ENCODE data around the gene CFAP299.
A peak's percentile ranks its signal among the peaks of the same experiment; 100 is the strongest.

The CFAP299 gene

DNA sequence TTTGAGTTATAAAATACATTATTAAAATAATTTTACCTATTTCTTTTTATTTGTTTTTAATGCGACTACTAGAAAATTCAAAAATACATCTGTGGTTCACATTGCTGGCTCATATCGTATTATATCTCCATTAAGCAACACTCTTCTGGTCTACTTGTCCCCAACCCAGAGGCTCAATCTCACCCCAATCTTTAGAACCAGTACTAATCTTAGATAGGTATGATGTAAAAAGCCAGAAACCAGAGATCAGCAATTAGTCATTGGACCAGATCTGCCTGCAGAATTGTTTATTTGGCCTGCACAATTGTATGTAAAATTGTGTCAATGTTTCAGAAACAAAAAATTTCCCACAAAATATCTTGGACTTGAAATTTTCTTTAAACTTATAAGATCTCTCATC, 539.4 kb downstream of the CFAP299 start:
- DNase-seq (ENCODE audit: extremely low spot score, insufficient read length, low read depth) (no peak), FAIRE-seq (no peak)

DNA sequence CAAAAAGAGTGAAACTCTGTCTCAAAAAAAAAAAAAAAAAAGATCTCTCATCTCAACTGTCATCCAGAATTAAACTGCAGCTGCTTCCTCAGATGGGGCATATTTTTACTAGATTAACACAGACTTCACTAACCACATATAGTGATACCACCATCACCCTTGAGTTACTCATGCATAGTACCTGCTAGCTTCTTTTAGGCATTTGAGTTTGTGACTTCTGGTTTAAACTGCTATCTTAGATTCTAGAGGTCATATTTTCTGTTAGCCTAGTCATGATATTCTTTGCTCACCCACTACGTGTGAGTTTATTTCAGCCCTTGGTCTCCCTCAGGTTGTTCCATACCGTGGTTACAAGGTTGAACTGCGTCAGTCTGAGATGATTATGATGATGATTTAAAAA, 540.1 kb downstream of the CFAP299 start:
- peak; percentile 33 for DNase-seq (ENCODE audit: extremely low spot score, insufficient read length, low read depth)
- peak; percentile 93 for FAIRE-seq

DNA sequence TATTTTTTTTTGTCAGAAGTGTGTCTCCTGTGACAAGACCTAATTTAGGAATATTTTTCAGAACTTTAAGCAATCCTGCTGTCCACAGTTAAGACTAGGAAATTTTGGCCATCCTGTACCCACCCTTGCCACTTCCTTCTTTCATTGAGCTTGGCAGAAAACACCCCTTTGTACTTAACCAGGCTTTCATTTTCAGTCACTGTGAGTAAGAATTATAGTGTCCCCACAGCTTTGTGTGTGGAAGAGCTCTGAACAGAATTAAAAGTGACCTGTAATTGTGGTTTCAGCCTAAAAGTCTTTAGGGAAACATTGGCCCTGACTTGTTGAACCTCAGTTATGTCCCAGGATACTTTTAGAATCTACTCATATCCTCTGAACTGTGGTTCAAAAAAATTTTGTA, 541.3 kb downstream of the CFAP299 start:
- DNase-seq (ENCODE audit: extremely low spot score, insufficient read length, low read depth), result no peak

DNA sequence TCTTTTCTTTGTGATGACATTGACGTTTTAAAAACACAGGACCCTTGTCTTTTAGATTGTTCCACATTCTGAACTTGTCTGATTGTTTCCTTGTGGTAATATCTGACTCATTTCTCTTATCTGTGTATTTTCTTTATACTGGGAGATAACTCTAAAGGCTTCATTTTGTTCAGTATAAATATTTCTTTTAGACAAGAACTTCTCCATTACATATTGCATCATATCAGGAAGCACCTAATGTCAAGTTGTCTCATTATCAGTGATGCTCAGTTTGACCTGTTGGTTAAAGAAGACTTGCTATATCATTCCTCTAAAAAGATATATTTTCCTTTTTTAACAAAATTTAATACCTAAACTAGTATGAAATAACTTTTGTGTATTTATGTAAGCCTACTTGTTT, 542.7 kb downstream of the CFAP299 start:
- FAIRE-seq (no peak), DNase-seq (ENCODE audit: extremely low spot score, insufficient read length, low read depth) (no peak)

More for the DNA sequence above, 541.3 kb downstream of the CFAP299 start:
- FAIRE-seq, result peak; percentile 87

DNA sequence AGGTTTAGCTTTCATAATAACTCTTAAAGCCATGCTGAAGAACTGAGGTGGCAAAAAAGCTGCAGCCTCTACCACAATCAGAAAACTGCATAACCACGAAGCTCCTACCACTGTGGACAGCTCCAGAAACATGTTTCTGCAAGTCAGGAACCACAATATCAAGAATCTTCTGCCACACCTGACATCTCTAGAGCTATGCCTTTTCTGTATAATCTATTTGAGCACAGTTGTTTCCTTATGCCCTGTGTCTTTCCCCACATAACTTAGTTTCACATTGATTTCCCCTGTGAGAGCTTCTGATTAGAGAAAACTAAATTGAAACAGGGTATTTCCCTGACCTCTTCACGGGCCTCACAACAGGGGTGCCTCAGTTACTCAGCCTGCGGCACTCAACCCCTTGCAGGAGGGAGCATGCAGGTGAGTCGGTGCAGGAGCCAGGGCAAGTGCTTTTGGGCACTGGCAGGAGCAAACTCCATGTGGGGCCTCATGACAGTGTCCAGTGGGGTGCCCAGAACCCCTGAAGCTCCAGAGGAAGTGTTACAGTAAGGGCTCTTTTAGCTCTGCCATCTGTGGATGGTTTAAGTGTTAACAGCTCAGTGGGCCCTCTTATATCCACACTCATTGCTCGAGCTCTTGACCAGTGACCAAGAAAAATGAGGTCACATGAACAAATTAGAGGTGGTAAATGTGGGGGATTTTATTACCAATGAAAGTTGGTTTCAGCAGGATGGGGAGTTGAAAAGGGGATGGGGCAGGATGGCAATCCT, 562.2 kb downstream of the CFAP299 start:
- FAIRE-seq (peak; percentile 70), DNase-seq (ENCODE audit: extremely low spot score, insufficient read length, low read depth) (no peak)

DNA sequence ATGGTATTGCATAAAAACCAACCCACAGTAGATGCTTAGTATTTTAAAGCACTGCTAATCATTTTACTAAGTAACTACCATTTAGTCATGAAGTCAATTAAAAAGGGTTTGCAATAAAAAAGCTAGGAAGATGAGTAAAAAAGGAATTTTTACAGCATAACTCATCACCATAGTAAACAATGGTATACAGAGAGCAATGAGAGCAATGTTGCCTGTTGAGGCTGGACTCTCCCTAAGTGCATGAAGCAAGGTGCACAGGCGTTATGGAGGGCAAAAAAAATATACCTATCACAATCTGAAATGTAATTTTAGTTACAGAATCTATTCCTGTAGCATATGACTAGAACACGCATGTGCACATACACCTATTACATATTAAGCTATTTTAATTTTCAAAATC, 565.4 kb downstream of the CFAP299 start:
- FAIRE-seq, result no peak
- DNase-seq (ENCODE audit: extremely low spot score, insufficient read length, low read depth), result no peak

DNA sequence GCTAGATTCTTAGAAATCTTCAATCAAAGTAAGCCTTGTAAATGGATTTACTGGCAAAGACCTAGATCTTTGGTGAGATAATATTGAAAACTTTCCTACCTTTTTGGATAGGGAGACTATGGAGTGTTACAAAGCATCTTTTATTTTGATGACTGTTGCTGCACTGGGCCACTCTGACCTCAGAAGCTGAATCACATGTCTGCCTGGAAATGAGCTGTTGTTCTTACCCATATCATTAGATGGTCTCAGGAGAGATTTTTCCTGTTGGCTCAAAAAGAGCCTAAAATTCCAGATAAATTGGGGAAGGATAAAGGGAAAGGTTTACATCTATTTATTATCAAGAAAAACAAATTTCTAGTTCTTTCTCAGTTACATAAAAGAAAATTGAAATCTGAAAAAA, 567.5 kb downstream of the CFAP299 start:
- DNase-seq (ENCODE audit: extremely low spot score, insufficient read length, low read depth) (no peak), FAIRE-seq (no peak)

DNA sequence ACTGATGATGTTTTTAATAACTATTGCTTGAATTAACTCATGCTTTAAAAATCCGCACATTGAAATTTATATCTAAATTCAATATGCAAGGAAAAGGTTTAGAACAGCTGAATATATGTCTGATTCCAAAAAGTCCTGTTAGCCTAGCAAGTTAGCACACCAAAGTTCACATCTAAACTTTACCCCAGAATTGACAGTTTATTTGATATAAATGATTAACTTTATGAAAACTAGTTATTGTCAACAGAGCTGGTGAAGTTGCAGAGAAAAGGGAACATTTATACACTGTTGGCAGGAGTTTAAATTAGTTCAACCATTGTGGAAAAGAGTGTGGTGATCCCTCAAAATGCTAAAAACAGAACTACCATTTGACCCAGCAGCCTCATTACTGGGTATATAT, 574.4 kb downstream of the CFAP299 start:
- no peak for FAIRE-seq
- no peak for DNase-seq (ENCODE audit: extremely low spot score, insufficient read length, low read depth)

DNA sequence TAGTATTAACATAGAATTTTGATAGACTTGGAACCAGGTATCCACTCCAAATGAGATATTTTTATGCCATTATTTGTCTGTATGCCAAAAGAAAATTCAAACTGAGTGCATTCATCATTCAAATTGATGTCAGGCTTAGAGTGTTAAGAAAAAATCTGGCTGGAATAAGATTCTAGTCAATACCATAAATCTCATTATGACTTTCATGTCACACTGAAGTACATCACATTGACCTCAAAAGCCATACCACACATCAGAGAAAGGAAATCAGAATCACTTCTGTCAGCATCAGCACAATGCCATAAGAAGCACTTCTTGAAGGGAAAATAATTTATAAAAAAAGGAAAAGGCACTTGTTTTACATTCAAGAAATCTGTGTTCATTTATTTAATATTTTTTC, 575.9 kb downstream of the CFAP299 start:
- FAIRE-seq, result no peak
- no peak for DNase-seq (ENCODE audit: extremely low spot score, insufficient read length, low read depth)

DNA sequence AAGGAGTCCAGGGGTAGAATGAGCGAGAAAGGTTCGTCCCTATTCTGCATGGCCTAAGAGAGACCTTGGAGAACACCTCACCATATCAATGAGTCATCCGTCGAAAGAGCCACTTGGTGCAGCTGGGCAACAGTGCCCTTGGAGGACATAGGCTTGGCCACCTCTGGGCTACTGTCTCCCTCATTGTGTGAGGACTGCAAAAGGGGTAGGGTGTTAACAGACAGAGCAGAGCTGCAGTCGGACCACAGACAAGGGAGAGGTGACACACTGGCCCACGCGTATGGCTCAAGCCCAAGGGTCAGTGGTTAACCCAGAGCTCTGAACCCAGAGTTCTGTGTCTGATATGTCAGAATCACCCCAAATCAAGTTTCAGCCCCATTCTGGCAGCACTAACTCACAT, 576.8 kb downstream of the CFAP299 start:
- FAIRE-seq, result no peak

DNA sequence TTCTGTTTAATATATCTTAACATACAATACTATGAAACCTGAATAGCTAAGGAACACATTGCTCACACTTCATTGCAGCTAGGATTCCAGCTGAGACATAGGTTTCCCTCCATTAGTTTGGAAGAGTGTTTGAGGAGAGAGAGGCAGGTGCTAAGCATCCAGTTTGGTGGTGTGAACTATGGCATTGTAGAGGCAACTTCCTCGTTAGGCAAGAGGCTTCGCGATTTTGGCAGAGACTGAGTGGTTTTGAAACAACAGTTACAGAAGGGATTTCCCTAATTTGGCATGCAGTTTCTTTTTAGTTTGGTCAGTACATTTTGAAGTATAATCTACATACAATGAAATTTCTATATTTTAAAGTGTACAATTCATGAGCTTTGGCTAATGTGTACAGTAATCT, 577.9 kb downstream of the CFAP299 start:
- FAIRE-seq (peak; percentile 64), DNase-seq (ENCODE audit: extremely low spot score, insufficient read length, low read depth) (no peak)

More for the DNA sequence above, 576.8 kb downstream of the CFAP299 start:
- DNase-seq (ENCODE audit: extremely low spot score, insufficient read length, low read depth), result no peak

DNA sequence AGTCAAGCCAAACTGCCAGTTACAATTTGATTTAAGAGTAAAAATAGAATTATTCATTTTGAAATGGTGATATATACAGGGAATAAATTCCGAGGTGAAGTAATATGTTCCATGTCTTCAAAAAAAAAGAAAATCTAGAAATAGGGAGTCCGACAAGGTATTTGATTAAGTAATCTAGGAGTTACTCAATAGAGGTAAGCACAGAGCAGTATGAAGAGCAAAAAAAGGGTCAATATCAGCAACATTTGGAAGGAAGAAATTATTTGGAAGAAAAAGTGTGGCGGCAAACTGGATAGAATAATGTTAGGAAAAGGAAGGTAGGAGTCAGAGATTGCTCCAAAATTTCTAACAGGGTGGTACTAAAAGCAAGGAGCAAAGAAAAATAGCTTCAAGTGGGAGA, 581.2 kb downstream of the CFAP299 start:
- DNase-seq (ENCODE audit: extremely low spot score, insufficient read length, low read depth), result no peak
- no peak for FAIRE-seq

DNA sequence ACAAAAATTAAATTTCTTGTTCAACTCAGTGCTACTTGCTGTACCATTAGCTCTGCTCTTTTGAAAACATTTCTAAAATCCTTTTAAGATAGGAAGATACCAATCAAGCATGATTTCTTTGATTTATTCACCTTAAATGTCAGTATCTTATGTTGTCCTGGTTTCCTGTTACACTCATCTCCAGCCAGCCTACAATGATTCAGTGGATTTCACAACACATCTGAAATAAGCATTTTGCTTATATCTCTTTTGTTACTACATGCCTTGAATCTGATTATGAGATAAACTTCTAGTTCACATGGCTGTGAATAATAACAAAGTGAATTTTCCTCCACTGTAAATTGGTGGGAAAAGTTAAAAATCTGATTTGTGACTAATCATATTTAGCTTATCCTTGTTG, 582.5 kb downstream of the CFAP299 start:
- FAIRE-seq (no peak), DNase-seq (ENCODE audit: extremely low spot score, insufficient read length, low read depth) (no peak)

DNA sequence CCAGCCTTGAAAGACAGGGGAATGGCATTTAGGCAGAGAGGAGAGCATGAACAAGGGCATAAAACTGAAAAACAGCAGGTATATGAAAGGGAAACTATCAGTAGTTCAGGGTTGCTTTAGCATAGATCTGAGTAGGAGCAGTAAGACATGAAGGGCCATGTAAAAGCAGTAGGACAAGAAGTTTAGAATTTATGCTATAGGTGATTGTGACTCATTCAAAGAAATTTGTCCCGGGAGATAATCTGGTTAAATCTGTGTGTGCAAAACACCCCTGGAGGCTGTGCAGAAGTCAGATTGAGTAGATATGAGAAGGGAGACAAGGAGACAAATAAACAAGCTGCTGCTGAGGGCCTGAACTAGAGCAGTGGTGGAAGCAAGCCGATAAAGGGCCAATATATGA, 585.9 kb downstream of the CFAP299 start:
- DNase-seq (ENCODE audit: extremely low spot score, insufficient read length, low read depth), result no peak
- peak; percentile 31 for FAIRE-seq

DNA sequence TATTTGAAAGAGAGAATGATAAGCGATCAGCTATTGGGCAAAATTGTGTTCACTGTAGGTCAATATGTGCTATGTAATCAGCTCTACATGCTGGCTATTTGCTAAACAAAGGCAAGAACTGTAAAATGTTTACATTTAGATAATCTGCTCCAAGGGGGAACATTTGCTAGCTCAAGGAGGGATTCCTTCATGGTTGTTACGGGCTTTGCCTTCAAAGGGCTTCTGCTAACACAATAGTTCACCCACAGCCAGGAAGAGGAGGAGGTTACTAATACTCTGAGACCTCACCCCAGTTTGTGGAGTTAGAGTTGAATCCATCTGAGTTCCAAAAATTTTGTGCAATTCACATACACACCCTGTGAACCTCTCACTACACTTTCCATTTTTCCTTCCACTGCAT, 587.4 kb downstream of the CFAP299 start:
- no peak for FAIRE-seq
- DNase-seq (ENCODE audit: extremely low spot score, insufficient read length, low read depth), result no peak

DNA sequence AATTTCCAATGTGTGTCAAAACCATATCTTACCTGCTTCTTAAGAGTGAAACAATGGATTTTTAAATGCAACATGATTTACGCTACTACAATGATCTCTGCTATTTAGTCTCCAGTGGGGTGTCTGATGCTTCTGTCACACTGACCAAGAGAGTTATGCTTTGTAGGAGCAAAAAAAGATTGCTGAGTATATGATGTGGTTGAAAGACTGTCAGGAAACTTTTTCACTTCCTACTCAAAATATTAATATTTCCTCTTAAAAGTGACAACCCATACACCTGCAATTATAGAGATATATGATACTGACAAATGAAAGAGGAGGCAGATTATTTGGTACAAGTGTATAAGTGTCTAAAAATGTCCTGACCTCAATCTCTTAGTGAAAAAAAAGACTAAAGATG, 589.8 kb downstream of the CFAP299 start:
- FAIRE-seq (no peak), DNase-seq (ENCODE audit: extremely low spot score, insufficient read length, low read depth) (no peak)

DNA sequence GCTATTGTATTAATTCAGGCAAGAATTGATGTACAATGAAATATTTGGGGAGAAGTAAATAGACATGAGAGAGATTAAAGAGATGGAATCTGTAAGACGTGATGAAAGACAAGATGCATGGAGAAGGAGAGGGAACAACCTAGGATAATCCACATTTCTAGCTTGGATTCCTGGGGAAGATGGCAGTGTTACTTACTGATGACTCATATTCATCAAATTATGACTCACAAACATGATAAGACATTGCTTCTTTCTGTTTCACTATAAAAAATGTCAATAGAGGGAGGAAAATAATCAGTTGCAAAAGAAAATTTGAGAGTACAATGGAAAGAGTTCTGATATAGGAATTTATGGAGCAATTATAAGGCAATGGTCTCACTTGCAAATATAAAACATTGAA, 590.9 kb downstream of the CFAP299 start:
- DNase-seq (ENCODE audit: extremely low spot score, insufficient read length, low read depth), result no peak
- FAIRE-seq, result no peak

DNA sequence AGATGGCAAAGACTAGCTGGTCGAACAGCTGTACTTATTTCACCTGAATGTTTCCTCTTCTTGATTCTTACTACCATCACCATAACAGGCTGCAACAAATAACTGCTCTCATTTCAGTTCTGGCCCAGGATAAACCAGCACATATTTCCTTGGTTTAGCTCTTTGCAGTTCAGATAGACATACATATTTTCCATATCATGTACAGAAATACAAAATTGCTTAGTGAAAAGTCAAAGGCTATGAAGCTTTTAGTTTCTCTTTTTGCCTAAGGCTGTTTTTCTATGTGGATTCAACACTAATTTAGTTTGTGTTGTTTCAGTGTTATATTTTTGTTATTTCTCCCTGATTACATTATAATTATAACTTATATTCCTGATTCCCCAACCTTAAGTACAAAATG, 591.4 kb downstream of the CFAP299 start:
- FAIRE-seq (no peak), DNase-seq (ENCODE audit: extremely low spot score, insufficient read length, low read depth) (no peak)

DNA sequence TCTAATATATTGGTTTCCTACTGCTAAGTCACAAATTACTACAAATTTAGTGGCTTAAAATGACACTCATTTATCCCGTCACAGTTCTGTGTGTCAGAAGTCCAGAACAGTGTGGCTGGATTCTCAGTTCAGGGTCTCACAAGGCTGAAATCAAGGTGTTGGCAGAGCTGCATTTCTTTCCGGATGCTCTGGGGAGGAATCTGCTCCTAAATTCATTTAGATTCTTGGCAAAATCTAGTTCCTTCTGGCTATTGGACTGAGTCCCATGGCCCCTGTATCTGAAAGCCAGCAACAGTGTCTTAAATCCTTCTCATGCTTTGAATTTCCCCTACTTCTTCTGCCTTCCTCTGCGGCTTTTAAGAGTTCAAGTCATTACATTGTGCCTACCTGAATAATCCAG, 591.9 kb downstream of the CFAP299 start:
- DNase-seq (ENCODE audit: extremely low spot score, insufficient read length, low read depth) (no peak), FAIRE-seq (no peak)

DNA sequence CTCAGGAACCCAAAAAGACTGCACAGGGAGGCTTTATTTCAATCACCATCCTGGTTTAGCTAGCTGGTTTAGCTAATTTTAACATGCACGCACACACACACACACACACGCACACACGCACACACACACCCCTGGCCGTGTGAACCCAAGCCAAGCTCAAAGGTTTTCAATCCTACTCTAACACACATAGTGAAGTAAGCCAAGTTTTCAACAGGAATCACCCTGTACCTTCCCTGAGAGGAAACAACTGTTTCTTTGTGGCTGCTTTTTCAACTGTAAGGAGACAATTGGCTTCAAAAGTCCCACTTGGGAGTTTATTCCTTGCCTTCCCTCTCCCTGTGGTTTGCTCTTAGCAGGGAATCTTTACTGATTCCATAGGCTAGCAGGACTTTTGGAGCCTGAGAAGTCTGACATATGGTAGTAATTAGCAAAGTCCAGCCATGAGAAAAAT, 596.1 kb downstream of the CFAP299 start:
- FAIRE-seq, result no peak

DNA sequence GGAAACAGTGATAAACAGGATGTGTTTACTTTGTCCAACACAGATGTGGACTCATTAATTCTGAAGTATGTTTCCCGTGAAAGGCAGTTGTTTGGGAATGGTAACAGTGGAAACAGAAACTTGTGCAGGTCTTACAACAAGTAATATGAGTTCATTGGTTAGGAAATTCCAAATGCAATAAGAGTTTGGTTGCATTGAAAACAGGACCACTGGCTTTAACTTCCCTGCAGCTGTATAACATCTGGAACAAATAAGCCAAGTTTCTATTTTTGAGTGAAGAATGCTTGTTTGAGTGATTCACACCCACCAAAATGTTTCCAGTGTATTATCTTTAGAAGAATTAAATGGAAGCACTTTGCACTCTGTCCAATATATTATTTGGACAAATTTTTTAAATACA, 612.6 kb downstream of the CFAP299 start:
- peak; percentile 15 for FAIRE-seq
- no peak for DNase-seq (ENCODE audit: extremely low spot score, insufficient read length, low read depth)

More for the DNA sequence above, 596.1 kb downstream of the CFAP299 start:
- DNase-seq (ENCODE audit: extremely low spot score, insufficient read length, low read depth), result no peak

DNA sequence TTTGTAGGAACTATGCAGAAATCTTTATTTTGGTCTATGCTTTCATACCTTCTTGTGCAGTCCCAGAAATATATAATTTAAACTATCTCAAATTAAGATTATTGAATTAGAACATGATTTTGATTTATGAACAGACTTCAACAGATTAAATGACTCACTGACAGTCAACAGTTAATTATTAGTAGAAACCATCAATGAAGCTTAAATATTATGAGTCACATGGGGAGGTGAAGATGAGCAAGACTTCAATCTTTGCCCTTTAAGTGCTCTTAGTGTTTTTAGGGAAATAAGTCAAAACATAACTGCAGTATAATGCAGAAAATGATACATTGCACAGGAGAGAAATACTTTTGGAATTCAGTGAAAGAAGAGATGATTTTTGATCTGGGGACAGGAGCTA, 613.5 kb downstream of the CFAP299 start:
- DNase-seq (ENCODE audit: extremely low spot score, insufficient read length, low read depth), result no peak
- FAIRE-seq, result no peak
